Measurements from ENCODE around the gene LARGE1.
A peak's percentile ranks its signal among the peaks of the same experiment; 100 is the strongest.

LARGE1 gene

GRCh38 chr22:33544707-33545106 is 375.6 kb downstream of the LARGE1 start:
- H3K4me3 ChIP-seq (ENCODE audit: low read length), result no peak overlapping the region
- DNase-seq (ENCODE audit: low read depth), result peak; percentile 45
- no peak for TF ChIP-seq CTCF (conservative IDR thresholded peaks at IDR 0.05; ENCODE audit: low read length)

GRCh38 chr22:33542722-33543121 is 377.6 kb downstream of the LARGE1 start:
- TF ChIP-seq CTCF (conservative IDR thresholded peaks at IDR 0.05; ENCODE audit: low read length), result no peak
- no peak for DNase-seq (ENCODE audit: low read depth)
- H3K4me3 ChIP-seq (ENCODE audit: low read length), result no peak overlapping the region

- no peak for DNase-seq (ENCODE audit: low read depth)
- no peak for TF ChIP-seq CTCF (conservative IDR thresholded peaks at IDR 0.05; ENCODE audit: low read length)
- H3K4me3 ChIP-seq (ENCODE audit: low read length), result no peak overlapping the region
These were observed 378.1 kb downstream of the LARGE1 start for GRCh38 chr22:33542153-33542552.

- H3K4me3 ChIP-seq (ENCODE audit: low read length), result no peak overlapping the region
- no peak for TF ChIP-seq CTCF (conservative IDR thresholded peaks at IDR 0.05; ENCODE audit: low read length)
- peak; percentile 26 for DNase-seq (ENCODE audit: low read depth)
These were observed 380.1 kb downstream of the LARGE1 start for GRCh38 chr22:33539902-33540751.

GRCh38 chr22:33539202-33539901 is 380.9 kb downstream of the LARGE1 start:
- no peak overlapping the region for H3K4me3 ChIP-seq (ENCODE audit: low read length)
- no peak for TF ChIP-seq CTCF (conservative IDR thresholded peaks at IDR 0.05; ENCODE audit: low read length)
- no peak for DNase-seq (ENCODE audit: low read depth)

GRCh38 chr22:33538277-33538885 is 381.9 kb downstream of the LARGE1 start:
- TF ChIP-seq CTCF (conservative IDR thresholded peaks at IDR 0.05; ENCODE audit: low read length), result no peak
- no peak for DNase-seq (ENCODE audit: low read depth)
- no peak overlapping the region for H3K4me3 ChIP-seq (ENCODE audit: low read length)
